Measurements from ENCODE around the gene SH3RF3. TPM values are rescaled to one million over a fixed set of nuclear protein-coding genes. Genes with fewer than 3 reads are reported as not detected.

Gene SH3RF3
- total RNA-seq, 1 experiment from 2014 or later = 4.9 TPM

GRCh38 chr2:109086743-109087020 is 42.3 kb upstream of the SH3RF3 start:
- intact Hi-C loops (cut with micrococcal nuclease; ENCODE audit: unreplicated experiment) = no loop called here
- BruUV-seq (replicated peaks) = no TSS peak

GRCh38 chr2:109087055-109087663 is 41.8 kb upstream of the SH3RF3 start:
- intact Hi-C loops (cut with micrococcal nuclease; ENCODE audit: unreplicated experiment) (no loop called here), in situ Hi-C loops (cut with HindIII; ENCODE audit: low pct_unique_long_range_greater_than_20kb, low sequenced_read_pairs) (no loop called here)
- Histone ChIP-seq H3K27ac (ENCODE audit: low read length) (no peak overlapping the region), H3K36me3 (ENCODE audit: control insufficient read depth, insufficient read depth, low read length) (no peaks in the 10 kb centered on the region), H3K4me3 (ENCODE audit: low read depth in 2 of 2, low read length in 2 of 2) (no peak overlapping the region), H3K27me3 (ENCODE audit: control insufficient read depth, insufficient read depth, low read length) (no peaks in the 10 kb centered on the region), H3K4me1 (ENCODE audit: control insufficient read depth, insufficient read depth, low read length) (no peaks in the 10 kb centered on the region), H3K9me3 (ENCODE audit: control insufficient read depth, insufficient read depth, low read depth, low read length) (no peaks in the 10 kb centered on the region)
- ChIA-PET CTCF (no interaction called here), POLR2A (no interaction called here)
- TF ChIP-seq, protein P1, sequence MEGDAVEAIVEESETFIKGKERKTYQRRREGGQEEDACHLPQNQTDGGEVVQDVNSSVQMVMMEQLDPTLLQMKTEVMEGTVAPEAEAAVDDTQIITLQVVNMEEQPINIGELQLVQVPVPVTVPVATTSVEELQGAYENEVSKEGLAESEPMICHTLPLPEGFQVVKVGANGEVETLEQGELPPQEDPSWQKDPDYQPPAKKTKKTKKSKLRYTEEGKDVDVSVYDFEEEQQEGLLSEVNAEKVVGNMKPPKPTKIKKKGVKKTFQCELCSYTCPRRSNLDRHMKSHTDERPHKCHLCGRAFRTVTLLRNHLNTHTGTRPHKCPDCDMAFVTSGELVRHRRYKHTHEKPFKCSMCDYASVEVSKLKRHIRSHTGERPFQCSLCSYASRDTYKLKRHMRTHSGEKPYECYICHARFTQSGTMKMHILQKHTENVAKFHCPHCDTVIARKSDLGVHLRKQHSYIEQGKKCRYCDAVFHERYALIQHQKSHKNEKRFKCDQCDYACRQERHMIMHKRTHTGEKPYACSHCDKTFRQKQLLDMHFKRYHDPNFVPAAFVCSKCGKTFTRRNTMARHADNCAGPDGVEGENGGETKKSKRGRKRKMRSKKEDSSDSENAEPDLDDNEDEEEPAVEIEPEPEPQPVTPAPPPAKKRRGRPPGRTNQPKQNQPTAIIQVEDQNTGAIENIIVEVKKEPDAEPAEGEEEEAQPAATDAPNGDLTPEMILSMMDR (IDR thresholded peaks at IDR 0.05) = no peak
- TF ChIP-seq REST (IDR thresholded peaks at IDR 0.05; ENCODE audit: insufficient read depth in 1 of 2, low read depth in 2 of 2, low read length in 1 of 2) (no peak), SIN3A (IDR thresholded peaks at IDR 0.05; ENCODE audit: borderline replicate concordance, insufficient read depth, low read depth, low read length) (no peak), POLR2AphosphoS5 (IDR thresholded peaks at IDR 0.05; ENCODE audit: low read depth, low read length) (no peak), TCF7L2 (IDR thresholded peaks at IDR 0.05; ENCODE audit: low read depth, low read length) (no peak)
- BruUV-seq (replicated peaks) = no TSS peak
- no peak for ATAC-seq
- DNase-seq (ENCODE audit: low read depth, low spot score) = no peak

More at GRCh38 chr2:109086743-109087020, 42.3 kb upstream of the SH3RF3 start:
- ATAC-seq (no peak), DNase-seq (ENCODE audit: low read depth, low spot score) (no peak)
- TF ChIP-seq SIN3A (IDR thresholded peaks at IDR 0.05; ENCODE audit: borderline replicate concordance, insufficient read depth, low read depth, low read length) (no peak), TCF7L2 (IDR thresholded peaks at IDR 0.05; ENCODE audit: low read depth, low read length) (no peak), POLR2AphosphoS5 (IDR thresholded peaks at IDR 0.05; ENCODE audit: low read depth, low read length) (no peak), REST (IDR thresholded peaks at IDR 0.05; ENCODE audit: insufficient read depth in 1 of 2, low read depth in 2 of 2, low read length in 1 of 2) (no peak)
- TF ChIP-seq, protein P1 (IDR thresholded peaks at IDR 0.05) = no peak
- CTCF ChIA-PET = no interaction called here
- POLR2A ChIA-PET = no interaction called here
- in situ Hi-C loops (cut with HindIII; ENCODE audit: low pct_unique_long_range_greater_than_20kb, low sequenced_read_pairs) = no loop called here
- Histone ChIP-seq H3K36me3 (ENCODE audit: control insufficient read depth, insufficient read depth, low read length) (no peaks in the 10 kb centered on the region), H3K27me3 (ENCODE audit: control insufficient read depth, insufficient read depth, low read length) (no peaks in the 10 kb centered on the region), H3K4me3 (ENCODE audit: low read depth in 2 of 2, low read length in 2 of 2) (no peak overlapping the region), H3K9me3 (ENCODE audit: control insufficient read depth, insufficient read depth, low read depth, low read length) (no peaks in the 10 kb centered on the region), H3K4me1 (ENCODE audit: control insufficient read depth, insufficient read depth, low read length) (no peaks in the 10 kb centered on the region), H3K27ac (ENCODE audit: low read length) (no peak overlapping the region)

Data from Panc1 (cell line).